ENCODE measurements around the gene LRRC32. TPM values are rescaled to one million over a fixed set of nuclear protein-coding genes. Genes with fewer than 3 reads are reported as not detected.

The LRRC32 gene
- total and polyA plus RNA-seq, 12 donors = 20.9 to 389 (median 92.6) TPM

DNA sequence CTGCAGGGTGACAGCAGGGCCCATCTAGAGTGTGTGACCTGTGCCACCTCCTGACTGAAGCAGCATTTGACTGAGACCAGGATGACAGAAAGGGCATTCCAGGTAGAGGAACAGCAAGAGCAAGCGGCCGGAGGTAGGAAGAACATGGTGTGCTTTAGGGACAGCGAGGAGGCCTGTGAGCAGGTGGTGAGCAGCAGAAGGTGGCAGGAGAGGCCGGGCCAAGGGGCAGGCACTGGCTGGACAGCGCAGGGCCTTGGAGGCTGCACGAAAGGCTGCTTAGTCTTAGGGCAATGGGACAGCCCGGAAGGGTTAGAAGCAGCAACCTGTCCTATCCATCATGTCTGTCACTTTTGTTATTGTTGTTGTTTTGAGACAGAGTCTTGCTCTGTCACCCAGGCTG lies 17.6 kb upstream of the LRRC32 start:
- Histone ChIP-seq H3K4me1 (replicated peaks in 1 of 2) (peaks cover 0 to 8% of the 10 kb centered on the region in 2 donors), H3K4me3 (no peak overlapping the region), H3K27me3 (no peaks in the 10 kb centered on the region), H3K36me3 (replicated peaks in 1 of 2) (no peaks in the 10 kb centered on the region), H3K9me3 (replicated peaks in 1 of 3) (no peaks in the 10 kb centered on the region), H3K27ac (no peak overlapping the region)
- DNase-seq = no peak
- intact Hi-C loops (cut with DNase I) = loop anchor here (10.0 kb wide), 2 partner anchors 93 to 133 kb away; no protein-coding TSS in a partner anchor
- WGBS, 4 donors = 89 to 96% (median 95%) methylated on average over 7 of the region's 7 CpGs
- no peak for TF ChIP-seq POLR2A (IDR thresholded peaks at IDR 0.05)
- TF ChIP-seq, protein P1, sequence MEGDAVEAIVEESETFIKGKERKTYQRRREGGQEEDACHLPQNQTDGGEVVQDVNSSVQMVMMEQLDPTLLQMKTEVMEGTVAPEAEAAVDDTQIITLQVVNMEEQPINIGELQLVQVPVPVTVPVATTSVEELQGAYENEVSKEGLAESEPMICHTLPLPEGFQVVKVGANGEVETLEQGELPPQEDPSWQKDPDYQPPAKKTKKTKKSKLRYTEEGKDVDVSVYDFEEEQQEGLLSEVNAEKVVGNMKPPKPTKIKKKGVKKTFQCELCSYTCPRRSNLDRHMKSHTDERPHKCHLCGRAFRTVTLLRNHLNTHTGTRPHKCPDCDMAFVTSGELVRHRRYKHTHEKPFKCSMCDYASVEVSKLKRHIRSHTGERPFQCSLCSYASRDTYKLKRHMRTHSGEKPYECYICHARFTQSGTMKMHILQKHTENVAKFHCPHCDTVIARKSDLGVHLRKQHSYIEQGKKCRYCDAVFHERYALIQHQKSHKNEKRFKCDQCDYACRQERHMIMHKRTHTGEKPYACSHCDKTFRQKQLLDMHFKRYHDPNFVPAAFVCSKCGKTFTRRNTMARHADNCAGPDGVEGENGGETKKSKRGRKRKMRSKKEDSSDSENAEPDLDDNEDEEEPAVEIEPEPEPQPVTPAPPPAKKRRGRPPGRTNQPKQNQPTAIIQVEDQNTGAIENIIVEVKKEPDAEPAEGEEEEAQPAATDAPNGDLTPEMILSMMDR (IDR thresholded peaks at IDR 0.05) = no peak

DNA sequence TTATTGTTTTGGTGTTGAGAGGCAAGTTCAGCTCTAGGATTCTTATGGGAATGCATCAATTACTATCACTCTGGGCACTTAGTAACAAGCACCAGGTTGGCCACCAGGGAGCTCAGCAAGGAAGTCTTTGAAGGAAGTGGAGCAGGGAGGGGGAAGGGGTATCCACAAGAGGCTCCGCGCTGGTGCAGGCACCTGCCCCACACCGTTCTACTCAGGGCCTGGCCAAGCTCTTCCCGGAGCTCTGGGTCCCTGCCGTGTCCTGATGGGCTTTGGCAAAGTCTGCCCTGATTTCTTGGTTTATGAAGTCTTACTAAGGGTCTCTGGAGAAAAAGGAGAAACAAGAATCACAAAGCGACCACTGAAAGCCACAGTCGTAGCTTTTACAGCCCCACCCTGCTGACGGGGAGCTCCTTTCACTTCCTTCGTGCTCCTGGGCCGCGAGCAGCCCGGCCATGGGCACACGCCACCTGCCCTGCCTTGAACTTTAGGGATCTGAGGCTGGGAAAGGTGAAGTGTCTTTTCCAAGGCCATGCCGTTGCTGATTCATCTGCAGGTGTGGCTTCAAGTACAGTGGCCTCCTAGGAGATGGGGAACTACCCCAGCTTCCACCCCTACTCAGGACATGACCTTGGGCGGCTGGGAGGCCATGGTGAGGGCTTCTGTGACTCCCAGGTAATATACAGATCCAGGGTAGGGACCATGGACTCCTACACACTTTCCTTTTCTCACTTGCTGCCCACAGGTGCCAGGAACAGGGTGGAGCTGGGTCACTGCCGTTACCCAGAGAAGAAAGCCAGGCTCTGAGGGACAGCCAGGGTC lies 15.9 kb upstream of the LRRC32 start:
- no peaks in the 10 kb centered on the region for H3K9me3 ChIP-seq (replicated peaks in 1 of 3)
- H3K36me3 ChIP-seq (replicated peaks in 1 of 2) = no peaks in the 10 kb centered on the region
- H3K4me3 ChIP-seq = no peak overlapping the region
- WGBS, 4 donors = 47 to 72% (median 50%) methylated on average over 13 to 16 of the region's 16 CpGs
- no peak for TF ChIP-seq POLR2A (IDR thresholded peaks at IDR 0.05)
- TF ChIP-seq, protein P1 (IDR thresholded peaks at IDR 0.05) = no peak
- H3K27ac ChIP-seq = no peak overlapping the region
- intact Hi-C loops (cut with DNase I) = loop anchor here (10.0 kb wide), 2 partner anchors 92 to 132 kb away; no protein-coding TSS in a partner anchor
- peaks cover 0 to 8% of the 10 kb centered on the region in 2 donors for H3K4me1 ChIP-seq (replicated peaks in 1 of 2)
- H3K27me3 ChIP-seq = no peaks in the 10 kb centered on the region
- DNase-seq = no peak

DNA sequence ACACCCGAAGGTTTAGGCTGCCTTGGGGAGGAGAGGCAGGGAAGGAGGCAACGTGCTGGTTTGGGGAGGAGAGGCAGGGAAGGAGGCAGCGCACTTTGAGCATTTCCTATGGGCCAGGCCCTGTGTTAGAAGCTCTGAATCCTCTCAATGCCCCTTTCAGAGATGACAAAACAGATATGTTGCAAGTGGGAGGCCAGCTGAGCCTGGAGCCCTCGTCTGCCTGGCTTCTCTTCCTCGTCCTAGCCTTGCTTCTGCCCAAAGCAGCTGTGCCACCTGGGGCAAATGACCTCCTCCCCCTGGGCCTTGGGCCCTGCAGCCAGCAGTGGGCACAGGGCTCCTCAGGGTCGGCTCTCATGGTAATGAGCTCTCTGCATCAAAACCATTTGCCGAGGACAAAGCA lies 15.3 kb upstream of the LRRC32 start:
- Histone ChIP-seq H3K4me3 (no peak overlapping the region), H3K27me3 (no peaks in the 10 kb centered on the region), H3K27ac (no peak overlapping the region), H3K36me3 (replicated peaks in 1 of 2) (no peaks in the 10 kb centered on the region), H3K9me3 (replicated peaks in 1 of 3) (no peaks in the 10 kb centered on the region), H3K4me1 (replicated peaks in 1 of 2) (peaks cover 0 to 8% of the 10 kb centered on the region in 2 donors)
- 58 to 62% (median 60%) methylated on average over 7 of the region's 7 CpGs for WGBS, 4 donors
- no peak for DNase-seq
- TF ChIP-seq, protein P1 (IDR thresholded peaks at IDR 0.05) = no peak
- no peak for TF ChIP-seq POLR2A (IDR thresholded peaks at IDR 0.05)
- intact Hi-C loops (cut with DNase I) = loop anchor here (10.0 kb wide), 2 partner anchors 91 to 131 kb away; no protein-coding TSS in a partner anchor

DNA sequence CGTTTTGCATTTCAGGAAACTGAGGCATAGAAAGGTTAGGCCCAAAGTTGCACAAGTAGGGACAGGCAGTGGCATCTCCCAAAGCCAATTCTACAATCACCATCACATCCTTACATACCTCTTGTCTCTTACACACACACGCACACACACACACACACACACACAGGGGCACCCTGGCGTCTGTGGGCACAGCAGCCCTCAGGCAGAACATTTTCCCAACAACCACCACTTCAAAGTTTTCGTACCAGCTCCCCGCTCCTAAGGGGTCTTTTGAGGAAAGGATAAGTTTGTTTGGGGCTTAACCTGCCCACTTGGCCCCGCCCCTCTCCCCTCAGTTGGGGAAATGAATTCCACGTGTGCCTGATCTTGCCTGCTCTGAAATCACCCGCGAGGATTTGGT lies 14.7 kb upstream of the LRRC32 start:
- TF ChIP-seq, protein P1 (IDR thresholded peaks at IDR 0.05) = no peak
- TF ChIP-seq POLR2A (IDR thresholded peaks at IDR 0.05) = no peak
- H3K4me1 ChIP-seq (replicated peaks in 1 of 2) = peaks cover 0 to 14% of the 10 kb centered on the region in 2 donors
- no peak overlapping the region for H3K27ac ChIP-seq
- H3K9me3 ChIP-seq (replicated peaks in 1 of 3) = no peaks in the 10 kb centered on the region
- H3K27me3 ChIP-seq = no peaks in the 10 kb centered on the region
- WGBS, 4 donors = 87 to 92% (median 91%) methylated on average over 9 of the region's 9 CpGs
- H3K4me3 ChIP-seq = no peak overlapping the region
- intact Hi-C loops (cut with DNase I) = loop anchor here (10.0 kb wide), 2 partner anchors 90 to 130 kb away; no protein-coding TSS in a partner anchor
- no peaks in the 10 kb centered on the region for H3K36me3 ChIP-seq (replicated peaks in 1 of 2)
- DNase-seq = no peak

All from adrenal gland (tissue), 12 donors.